Activated CD4-positive, alpha-beta T cell treated with anti-CD3 and anti-CD28 coated beads, Interleukin-2, amount 50 U/mL, for 24 hours (primary cell): ENCODE data around the gene TBC1D5.
"Not testable (repeated sequence)": the region's sequence is repeated elsewhere in the genome, so short reads cannot be mapped to it uniquely, and the experiment has no call there.

Source experiments
- DNase-seq, 2 donors: peaks; one replicate each; pipeline ENCODE4 v3.0.0-alpha.2; 2020; ENCODE audit warnings: low read depth in 1 of 2, low spot score in 1 of 2

The TBC1D5 gene

DNA sequence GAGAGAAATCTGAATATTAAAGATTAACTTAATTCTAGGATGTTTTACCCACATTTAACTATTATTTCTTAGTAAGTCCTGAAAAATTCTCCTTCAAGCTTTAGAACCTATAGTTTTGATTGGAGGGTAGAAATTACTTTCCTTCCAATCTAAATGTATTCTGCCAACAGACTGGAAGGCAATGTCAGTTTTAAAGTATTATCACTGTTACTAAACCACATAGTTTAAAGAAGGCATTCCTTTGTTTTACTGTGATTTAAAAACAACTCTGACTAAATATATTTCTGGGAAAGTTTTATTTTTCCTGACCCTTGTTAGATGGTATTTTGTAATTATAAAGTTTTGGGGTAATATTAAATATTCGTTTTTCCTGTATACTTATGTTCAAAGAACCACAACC is 382.5 kb downstream of the TBC1D5 start:
- no peak for DNase-seq

DNA sequence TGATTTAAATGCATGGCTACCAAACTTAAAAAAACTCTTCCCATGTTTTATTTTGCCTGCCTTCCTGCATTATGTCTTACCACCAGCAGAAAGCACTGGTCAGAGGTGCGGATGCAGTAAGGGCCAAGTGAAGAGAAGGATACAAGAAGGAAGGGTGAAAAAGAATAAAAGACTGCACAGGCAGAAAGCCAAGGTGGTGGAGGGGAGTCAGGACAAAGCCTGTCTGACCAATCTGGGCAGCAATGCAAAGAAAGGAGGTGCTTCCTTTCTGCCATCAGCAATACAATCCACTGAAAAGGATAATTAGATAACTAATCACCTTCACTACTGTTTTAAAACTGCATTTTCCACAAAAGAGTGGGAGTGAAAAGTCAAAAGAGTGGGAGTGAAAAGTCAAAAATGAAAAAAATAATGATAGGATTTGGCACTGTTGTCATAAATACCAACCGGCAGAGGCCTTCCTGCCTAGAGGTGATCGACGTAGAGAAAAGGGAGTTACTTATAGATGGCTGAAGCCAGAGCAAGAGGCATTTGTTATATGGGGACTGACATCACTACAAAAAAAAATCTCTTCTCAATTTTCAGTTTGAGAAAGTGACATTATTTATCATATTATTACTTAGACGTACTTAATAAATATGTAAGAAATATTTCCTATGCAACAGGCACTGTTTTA is 385.3 kb downstream of the TBC1D5 start:
- no peak for DNase-seq

DNA sequence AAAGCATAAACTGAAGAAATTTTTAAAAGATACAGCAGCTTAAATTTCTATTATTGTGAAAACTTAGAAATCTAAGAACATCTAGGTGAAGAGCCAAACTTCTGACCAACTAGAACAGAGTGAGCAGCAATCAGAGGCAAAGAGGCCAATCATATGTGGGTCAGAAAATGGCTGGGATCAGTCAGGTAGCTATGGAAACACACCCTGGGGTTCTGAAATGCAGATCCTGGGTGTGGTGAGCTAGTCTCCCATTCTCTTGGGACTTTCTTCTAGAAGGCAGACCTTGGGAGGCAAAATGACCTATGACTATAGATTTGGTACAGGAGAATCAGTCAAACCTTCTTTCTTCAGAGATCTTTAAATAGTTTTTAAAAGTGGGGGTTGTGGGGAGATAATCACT is 385.8 kb downstream of the TBC1D5 start:
- DNase-seq, result no peak

DNA sequence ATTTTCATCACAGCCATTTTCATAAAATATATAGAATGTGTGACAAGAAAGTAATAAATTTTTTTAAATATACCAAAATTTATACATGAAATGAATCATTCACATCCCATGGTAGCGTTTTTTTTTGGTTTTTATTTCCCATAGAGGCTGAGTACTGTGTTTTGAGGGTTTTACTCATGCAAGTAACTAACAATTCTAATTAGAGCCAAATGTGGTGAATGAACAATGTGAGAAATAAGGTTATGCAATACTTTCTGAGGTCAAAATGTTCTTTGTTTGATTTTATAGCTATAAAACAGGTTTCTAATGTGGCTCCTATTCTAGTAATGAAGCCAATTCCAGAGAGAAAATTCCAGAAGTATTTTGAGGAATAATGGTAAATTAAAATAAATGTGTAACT is 386.8 kb downstream of the TBC1D5 start:
- no peak for DNase-seq

DNA sequence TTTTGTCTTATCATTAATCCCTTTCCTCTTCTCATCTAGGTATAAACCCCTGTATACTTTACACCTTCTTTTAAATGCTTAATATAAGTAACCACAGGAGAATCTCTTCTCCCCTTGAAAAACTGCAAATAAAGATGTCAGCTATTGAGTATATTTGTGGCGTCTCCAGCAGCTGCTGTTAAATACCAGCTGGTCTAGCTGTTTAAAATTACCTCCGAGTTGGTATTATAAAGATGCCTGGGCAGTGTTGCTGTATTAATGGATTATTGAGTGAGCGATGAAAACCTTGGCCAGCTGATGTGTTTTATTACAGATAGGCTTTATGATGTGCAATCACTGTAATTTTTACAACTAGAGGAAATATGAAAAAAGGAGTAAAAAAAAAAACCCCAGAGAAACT is 388.1 kb downstream of the TBC1D5 start:
- no peak for DNase-seq

DNA sequence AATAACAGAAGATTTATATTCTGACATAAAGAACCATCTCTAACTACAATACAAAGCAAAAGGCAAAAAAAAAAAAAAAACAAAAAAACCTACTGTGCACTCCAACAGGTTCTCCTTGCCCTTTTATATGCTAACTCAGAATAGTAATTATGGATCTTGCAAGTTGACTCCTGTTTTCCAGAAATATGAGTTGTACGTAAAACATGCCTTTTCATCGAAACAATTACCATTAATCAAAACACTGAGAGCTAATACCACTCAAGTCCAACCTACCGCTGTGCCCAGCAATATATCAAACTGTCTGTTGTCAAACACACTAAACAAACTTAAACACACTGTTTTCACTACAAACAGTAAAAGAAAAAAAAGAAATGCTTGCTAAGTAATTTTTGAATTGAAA is 389.8 kb downstream of the TBC1D5 start:
- DNase-seq, result no peak

DNA sequence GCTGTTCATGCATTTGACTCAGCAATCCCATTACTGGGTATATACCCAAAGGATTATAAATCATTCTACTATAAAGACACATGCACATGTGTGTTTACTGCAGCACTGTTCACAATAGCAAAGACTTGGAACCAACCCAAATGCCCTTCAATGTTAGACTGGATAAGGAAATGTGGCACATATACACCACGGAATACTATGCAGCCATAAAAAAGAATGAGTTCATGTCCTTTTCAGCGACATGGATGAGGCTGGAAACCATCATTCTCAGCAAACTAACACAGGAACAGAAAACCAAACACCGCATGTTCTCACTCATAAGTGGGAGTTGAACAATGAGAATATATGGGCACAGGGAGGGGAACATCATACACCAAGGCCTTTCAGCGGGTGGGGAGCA is 391.2 kb downstream of the TBC1D5 start:
- not testable (repeated sequence) for DNase-seq

DNA sequence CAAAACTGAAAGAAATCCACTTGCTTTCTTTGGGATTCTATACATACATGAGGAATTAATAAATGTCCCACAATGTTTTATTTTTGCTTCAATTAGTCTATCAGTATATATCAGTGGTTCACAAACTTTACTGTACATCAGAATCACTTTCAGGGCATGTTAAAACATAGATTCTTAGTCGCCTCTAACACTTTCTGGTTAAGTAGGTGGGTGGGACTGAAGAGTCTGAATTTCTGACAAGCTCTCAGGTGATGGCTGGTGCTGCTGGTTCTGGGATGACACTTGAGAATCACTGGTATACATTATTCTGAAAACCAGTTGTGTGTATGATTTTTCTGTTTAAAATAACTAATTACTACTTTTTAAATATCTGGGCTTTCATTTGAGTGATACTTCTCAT is 393.3 kb downstream of the TBC1D5 start:
- no peak for DNase-seq

DNA sequence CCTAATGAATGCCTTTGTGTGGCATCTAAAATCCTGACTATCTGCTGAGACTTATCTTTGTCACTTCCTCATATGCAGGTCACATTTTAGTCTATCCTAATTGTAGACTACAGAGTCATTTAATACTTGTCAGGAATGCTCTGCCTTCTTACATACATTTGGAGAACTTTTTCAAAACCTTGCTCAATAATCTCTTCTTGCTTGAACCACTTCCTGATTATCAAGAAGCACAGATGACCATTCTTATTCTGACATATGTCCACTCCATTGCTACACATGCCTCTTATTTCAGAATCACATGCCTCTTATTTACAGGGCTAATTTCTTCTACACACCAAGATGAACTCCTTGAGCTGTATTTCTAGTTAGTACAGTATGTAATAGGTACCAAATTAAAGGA is 400.3 kb downstream of the TBC1D5 start:
- DNase-seq, result no peak

DNA sequence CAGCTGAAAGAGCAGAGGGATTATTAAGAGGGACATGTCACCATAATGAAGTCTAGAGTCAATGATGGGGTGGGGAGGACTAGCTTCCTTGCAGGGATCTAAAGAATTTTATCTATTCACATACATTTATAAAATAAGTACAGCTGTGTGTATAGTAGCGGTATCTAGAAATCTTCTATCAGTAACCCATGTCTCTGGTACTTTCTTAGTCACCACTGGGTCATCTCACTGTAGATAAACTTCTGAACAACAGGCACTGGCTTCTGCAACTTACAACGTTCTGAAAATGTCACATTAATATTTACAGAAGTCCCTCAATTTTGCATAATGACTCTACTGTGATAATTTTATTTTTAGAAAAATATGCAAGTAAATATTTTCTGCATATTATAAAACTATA is 401.7 kb downstream of the TBC1D5 start:
- no peak for DNase-seq

DNA sequence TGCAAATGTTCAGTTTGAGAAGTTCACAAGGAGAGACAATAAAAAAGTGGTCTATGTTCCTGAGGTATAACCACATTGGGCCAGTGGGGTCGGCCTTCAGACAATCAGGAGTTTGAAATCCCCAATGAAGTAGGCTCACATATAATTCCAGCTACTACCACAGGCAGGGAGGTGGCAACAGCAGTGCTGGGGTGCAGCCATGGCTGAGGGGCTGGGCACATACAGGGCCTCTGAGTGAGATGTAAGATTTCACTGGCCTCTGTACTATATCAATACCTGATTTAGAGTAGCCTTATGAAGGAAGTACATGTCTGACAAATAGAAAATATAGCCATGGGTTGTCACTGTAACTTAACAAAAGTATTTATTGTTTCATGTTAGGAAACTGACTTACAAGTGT is 402.2 kb downstream of the TBC1D5 start:
- no peak for DNase-seq

DNA sequence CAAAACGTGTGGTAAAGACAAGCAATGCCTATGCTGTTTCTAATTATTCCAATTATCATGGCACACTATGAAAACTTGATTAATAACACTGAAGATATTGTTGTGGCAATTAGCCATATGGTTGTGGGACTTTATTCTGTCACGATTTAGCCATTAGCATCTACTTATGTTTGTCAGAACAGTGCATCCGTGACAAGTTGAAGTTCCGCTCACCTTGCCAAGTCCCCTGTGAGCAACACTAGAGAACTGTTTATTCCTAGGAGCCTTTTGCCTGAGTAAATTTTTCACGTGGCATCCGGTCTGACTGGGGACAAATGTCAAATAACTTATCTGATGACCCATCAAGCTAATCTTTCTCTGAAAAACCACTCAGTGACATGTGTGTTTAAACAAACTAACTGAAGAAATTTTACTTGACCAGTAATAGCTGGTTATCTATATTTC is 403.3 kb downstream of the TBC1D5 start:
- DNase-seq, result no peak

DNA sequence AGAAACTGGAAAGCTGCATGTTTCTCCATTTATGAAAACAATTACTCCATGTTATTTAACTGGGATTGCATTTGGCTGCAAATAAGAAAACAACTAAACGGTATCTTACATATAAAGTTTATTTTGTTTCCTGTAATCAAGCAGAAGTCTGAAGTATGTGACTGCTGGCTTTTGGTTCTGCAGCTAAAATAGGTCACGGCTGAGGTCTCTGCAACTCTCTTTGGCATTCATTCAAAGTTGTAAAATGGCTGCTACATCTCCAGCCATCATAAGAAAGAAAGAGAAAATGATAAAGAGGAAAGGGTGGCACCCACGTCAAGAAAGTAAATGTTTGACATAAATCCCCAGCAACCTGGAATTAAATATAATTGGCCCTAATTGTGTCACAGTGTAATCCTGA is 406.1 kb downstream of the TBC1D5 start:
- DNase-seq, result no peak

DNA sequence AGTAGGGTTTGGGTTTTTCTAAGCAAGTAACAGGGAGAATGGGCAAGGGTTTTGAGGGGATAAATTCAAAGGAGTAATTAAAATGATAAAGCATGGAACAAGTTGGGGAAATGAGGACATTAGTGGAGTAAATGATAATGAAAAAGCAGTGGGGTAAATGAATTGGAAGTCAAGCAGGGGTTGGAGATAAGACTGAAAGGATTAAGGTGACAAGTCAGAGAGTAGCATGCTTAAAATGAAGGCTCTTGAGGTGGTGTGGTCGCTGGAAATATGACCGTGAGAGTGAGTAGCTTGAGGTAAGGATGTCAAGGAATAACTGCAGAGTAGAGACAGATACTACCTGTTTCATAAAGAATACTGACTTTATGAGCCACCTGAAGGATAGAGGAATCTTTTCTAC is 408.5 kb downstream of the TBC1D5 start:
- DNase-seq, result no peak

DNA sequence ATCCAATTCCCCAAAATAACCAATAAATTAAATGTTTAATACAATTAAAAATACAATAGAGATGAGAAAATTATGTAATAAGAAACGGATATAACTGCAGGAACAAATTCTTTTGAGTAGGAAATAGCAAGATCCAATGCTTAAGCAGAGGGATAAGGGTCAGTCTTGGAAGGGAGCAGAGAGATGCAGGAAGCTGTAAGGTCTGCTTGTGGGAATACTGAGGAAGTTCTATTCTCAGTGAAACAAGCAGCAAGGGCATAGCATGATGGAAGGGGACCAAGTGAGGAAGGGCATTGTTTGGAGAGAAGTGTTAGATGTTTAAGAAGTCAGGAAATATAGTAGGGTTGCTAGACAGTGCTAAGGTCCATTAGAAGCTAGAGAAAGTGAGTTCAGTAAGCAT is 409.0 kb downstream of the TBC1D5 start:
- no peak for DNase-seq

DNA sequence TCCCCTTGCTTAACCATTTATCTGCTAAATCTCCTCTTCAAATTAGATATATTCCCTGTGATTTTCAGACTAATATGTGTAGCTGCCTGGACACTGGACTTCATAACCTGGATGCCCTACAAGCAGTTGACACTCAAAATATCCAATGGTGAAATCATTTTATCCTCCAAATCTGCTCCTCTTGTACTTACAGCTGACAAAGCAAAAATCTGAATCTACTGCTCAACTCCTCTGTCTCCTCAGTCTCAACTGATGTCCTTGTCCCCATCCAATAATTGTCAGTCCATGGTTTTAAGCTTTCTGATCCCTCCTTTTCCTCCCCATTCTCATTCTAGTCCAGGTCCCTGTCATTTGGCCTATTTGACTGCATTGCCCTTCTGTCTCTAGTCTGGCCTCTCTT is 411.8 kb downstream of the TBC1D5 start:
- no peak for DNase-seq

DNA sequence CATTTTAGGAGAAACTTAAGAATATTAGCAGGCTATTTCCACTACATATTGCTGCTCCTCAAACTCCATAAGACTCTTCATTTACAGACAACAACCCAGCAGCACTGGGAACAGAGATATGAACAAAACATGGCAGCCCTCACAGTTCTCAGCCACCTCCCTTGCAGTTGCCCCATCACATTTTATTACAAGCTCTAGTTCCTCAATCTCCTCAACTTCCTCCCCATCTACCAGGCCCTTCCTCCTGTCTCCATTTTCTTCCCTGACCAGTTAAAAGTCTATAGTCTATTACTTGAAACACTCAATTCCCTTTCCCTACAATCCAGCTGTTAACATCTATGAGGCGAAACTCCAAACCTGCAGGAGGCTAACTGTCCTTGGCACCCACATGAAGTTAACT is 412.5 kb downstream of the TBC1D5 start:
- no peak for DNase-seq

DNA sequence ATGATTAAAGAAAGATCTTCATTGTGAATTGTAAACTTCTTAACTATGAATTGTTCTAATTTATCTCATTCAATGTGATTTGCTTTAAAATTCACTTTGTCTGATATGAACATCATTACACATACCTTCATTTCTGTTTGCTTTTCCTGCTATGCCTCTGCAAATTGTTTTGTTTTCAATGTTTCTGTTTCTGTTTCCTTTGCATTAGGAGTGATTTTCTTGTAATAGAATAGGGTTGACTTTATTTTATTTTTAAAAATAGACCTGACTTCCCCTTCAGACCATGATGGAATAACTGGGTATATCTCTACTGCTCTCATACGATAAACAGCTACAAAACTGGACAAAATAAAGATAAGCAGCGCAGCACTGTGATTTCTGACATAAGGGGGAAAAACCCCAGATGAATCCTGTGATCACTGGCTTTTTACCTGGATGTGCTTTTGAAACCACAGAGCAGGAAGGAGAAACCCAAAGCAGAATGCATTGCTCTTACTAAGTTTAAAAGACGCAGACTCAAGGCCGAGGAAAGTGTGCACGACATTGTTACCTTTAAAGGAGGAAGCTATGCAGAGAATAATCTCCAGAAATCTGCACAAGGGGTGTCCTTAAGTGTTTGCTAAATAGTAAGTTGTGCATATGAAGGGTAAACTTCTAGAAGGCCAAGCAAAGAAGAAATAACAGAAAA is 420.2 kb downstream of the TBC1D5 start:
- DNase-seq, result peak in 1 of 2 donors; percentile 3

DNA sequence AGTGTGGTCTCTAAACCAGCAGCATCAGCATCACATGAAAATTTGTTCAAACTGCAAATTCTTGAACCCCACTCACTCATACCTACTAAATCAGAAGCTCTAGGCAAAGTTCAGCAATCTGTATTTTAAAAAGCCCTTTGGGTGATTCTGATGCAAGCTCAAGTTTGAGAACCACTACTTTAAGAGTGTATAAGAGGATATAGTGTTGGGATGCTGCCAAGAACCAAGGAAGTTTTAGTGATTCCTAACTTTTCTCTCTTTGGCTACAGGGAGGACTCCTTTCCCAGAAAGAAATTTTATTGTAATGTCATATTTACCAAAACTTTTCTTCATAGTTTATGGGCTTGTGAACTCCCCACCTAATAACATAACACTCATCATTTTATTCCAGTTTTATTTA is 422.2 kb downstream of the TBC1D5 start:
- no peak for DNase-seq

DNA sequence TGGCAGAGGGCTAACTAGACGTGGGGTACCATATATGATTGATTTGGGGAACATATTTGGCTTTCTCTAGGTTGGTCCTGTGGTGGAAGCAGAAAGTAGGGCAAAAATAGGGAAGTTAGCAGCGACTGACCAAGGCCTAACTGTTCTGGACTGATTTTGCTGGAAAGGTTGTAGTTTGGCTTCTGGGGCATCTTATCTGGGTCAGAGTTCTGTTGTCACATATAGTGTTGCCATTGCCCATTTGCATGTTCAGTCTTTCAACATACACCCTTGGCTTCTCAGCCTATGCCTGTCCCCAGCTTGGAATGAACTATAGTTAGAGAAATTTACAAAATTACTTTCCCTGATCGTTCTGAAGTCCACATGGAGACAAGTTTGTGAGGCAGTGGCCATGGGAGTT is 426.5 kb downstream of the TBC1D5 start:
- DNase-seq, result no peak

DNA sequence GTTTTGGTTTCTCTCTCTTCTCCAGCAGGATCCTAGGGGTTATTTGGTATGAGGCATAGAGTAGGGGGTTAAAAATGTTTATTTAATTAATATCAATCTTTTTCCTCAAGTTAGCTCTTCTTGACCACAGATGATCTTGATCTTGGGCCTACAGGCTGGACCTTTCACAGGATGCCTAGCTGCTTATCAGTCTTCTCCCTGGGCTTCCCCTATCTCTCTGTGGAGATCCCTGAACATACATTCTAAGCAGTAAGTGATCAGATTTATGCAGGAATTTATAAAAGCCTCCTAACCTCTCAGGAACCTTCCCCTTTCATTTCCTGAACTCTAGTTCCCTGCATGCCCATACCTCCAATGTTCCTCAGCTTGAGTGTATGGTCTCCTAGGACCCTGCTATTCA is 428.3 kb downstream of the TBC1D5 start:
- DNase-seq, result no peak

DNA sequence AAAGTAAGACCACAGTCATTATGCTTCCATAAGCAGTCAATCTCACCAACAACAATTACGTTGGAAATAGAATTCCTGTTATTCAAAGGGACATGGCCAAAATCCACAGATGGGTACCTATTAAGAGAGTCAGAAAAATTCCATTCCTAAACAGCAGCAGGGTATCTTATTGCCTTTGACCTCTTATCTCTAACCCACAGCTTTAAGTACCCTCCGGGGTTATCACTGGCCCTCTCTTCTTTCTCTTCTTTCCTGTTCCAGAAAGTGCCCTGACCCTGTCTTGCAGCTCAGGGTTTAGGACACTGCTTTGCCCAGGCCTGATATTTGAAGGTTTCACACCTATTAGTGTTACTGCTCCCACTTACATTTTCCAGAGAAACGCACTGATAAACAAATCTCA is 428.7 kb downstream of the TBC1D5 start:
- no peak for DNase-seq

DNA sequence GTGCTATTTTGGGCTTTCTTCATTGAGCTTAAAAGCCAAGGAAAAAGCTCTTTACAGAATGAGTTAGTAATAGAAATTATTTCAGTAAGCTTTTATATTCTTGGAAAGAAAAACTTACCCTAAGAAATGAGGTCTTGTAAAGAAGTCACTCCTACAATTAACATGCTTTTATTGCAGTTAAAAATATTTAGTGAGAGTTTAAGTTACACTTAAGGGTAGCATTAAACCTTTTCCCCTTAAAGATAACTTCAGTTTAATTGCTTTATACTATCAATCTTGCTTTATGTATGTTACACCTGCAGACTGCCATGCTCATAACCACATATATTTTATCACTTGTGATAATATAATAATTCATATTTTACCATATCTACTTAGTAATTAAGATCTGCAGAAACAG is 431.4 kb downstream of the TBC1D5 start:
- no peak for DNase-seq
